T-helper 17 cell (primary cell): ENCODE data around the gene C19orf47. TPM values are rescaled to one million over a fixed set of nuclear protein-coding genes. Genes with fewer than 3 reads are reported as not detected.
A peak's percentile ranks its signal among the peaks of the same experiment; 100 is the strongest.

Experiments
- ATAC-seq: fragments of 150-1000 bp; cut with Tn5 transposase; 2 replicates; pipeline ENCODE4 v1.10.0; 2021; ENCODE audit warnings: mild to moderate bottlenecking, moderate library complexity
- DNase-seq, 3 donors: peaks; one replicate each; pipeline versions ENCODE4 v3.0.0 to v3.0.0-alpha.2; 2020 to 2021
- H3K9me3 ChIP-seq: one replicate; pipeline ENCODE4 v1.7.0; 2013; ENCODE audit warnings: low read length, mild to moderate bottlenecking; ENCODE audit not compliant: control insufficient read depth, poor library complexity, severe bottlenecking
- H3K27ac Mint-ChIP-seq: one replicate; pipeline ENCODE4 v1.8.0; 2022; ENCODE audit warnings: mild to moderate bottlenecking, moderate library complexity, mixed read lengths
- H3K27me3 Mint-ChIP-seq: one replicate; pipeline ENCODE4 v1.8.0; 2022; ENCODE audit warnings: mixed read lengths
- H3K36me3 Mint-ChIP-seq: one replicate; pipeline ENCODE4 v1.8.0; 2022; ENCODE audit warnings: low read depth, mixed read lengths
- H3K4me1 Mint-ChIP-seq: one replicate; pipeline ENCODE4 v1.8.0; 2022; ENCODE audit warnings: mild to moderate bottlenecking, mixed read lengths
- H3K4me3 Mint-ChIP-seq: one replicate; pipeline ENCODE4 v1.8.0; 2022; ENCODE audit warnings: mild to moderate bottlenecking, moderate library complexity, mixed read lengths
- total RNA-seq, 4 donors: library from RNA in 2 of 4; stranded (reverse) in 2 of 4; gene quantifications; one replicate each; pipeline ENCODE4 v1.2.3 and lab custom pipeline; 2022 to 2026

Gene C19orf47
- total RNA-seq, 2 donors from 2014 or later: 9.5 to 11.9 TPM

- Mint-ChIP-seq H3K36me3 (peaks cover 3% of the 10 kb centered on the region), H3K27me3 (no peaks in the 10 kb centered on the region), H3K4me1 (peaks cover 9% of the 10 kb centered on the region), H3K4me3 (no peak overlapping the region), H3K27ac (no peak overlapping the region)
- no peaks in the 10 kb centered on the region for H3K9me3 ChIP-seq
- ATAC-seq: no peak
- no peak for DNase-seq
Measured at GRCh38 chr19:40369797-40370196, 21.6 kb upstream of the C19orf47 start.

- Mint-ChIP-seq H3K27me3 (no peaks in the 10 kb centered on the region), H3K27ac (no peak overlapping the region), H3K4me1 (peaks cover 10% of the 10 kb centered on the region), H3K36me3 (peaks cover 3% of the 10 kb centered on the region), H3K4me3 (no peak overlapping the region)
- no peaks in the 10 kb centered on the region for H3K9me3 ChIP-seq
- DNase-seq (no peak), ATAC-seq (no peak)
Measured at GRCh38 chr19:40367577-40368434, 19.6 kb upstream of the C19orf47 start.

- Mint-ChIP-seq H3K4me3 (no peak overlapping the region), H3K36me3 (peaks cover 3% of the 10 kb centered on the region), H3K27ac (no peak overlapping the region), H3K27me3 (no peaks in the 10 kb centered on the region), H3K4me1 (peaks cover 11% of the 10 kb centered on the region)
- DNase-seq: no peak
- ATAC-seq: no peak
- no peaks in the 10 kb centered on the region for H3K9me3 ChIP-seq
Measured at GRCh38 chr19:40366697-40367561, 18.7 kb upstream of the C19orf47 start.

GRCh38 chr19:40365613-40366401 lies 17.6 kb upstream of the C19orf47 start:
- H3K27ac Mint-ChIP-seq: peak overlapping the region; percentile 27
- peaks cover 15% of the 10 kb centered on the region for H3K4me1 Mint-ChIP-seq
- H3K4me3 Mint-ChIP-seq: no peak overlapping the region
- DNase-seq (peak in 1 of 3 donors; percentile 15), ATAC-seq (peak; percentile 40)
- H3K27me3 Mint-ChIP-seq: no peaks in the 10 kb centered on the region
- no peaks in the 10 kb centered on the region for H3K9me3 ChIP-seq
- peaks cover 3% of the 10 kb centered on the region for H3K36me3 Mint-ChIP-seq

GRCh38 chr19:40365010-40365409 lies 16.8 kb upstream of the C19orf47 start:
- H3K4me1 Mint-ChIP-seq: peaks cover 17% of the 10 kb centered on the region
- no peak for ATAC-seq
- H3K27ac Mint-ChIP-seq: peak overlapping the region; percentile 27
- H3K9me3 ChIP-seq: no peaks in the 10 kb centered on the region
- H3K36me3 Mint-ChIP-seq: peaks cover 3% of the 10 kb centered on the region
- H3K27me3 Mint-ChIP-seq: no peaks in the 10 kb centered on the region
- H3K4me3 Mint-ChIP-seq: no peak overlapping the region
- DNase-seq: no peak

- Mint-ChIP-seq H3K27ac (peak overlapping the region; percentile 73), H3K4me1 (peaks cover 19% of the 10 kb centered on the region), H3K27me3 (no peaks in the 10 kb centered on the region), H3K36me3 (peaks cover 3% of the 10 kb centered on the region), H3K4me3 (no peak overlapping the region)
- no peak for ATAC-seq
- DNase-seq: no peak
- no peaks in the 10 kb centered on the region for H3K9me3 ChIP-seq
Measured at GRCh38 chr19:40363069-40363468, 14.9 kb upstream of the C19orf47 start.

GRCh38 chr19:40362160-40362559 lies 14.0 kb upstream of the C19orf47 start:
- no peaks in the 10 kb centered on the region for H3K9me3 ChIP-seq
- no peak overlapping the region for H3K4me3 Mint-ChIP-seq
- peaks cover 23% of the 10 kb centered on the region for H3K4me1 Mint-ChIP-seq
- H3K27ac Mint-ChIP-seq: peak overlapping the region; percentile 73
- no peaks in the 10 kb centered on the region for H3K27me3 Mint-ChIP-seq
- peaks cover 3% of the 10 kb centered on the region for H3K36me3 Mint-ChIP-seq
- no peak for DNase-seq
- ATAC-seq: no peak

- H3K36me3 Mint-ChIP-seq: peaks cover 3% of the 10 kb centered on the region
- H3K4me1 Mint-ChIP-seq: peaks cover 31% of the 10 kb centered on the region
- DNase-seq (no peak), ATAC-seq (no peak)
- no peak overlapping the region for H3K27ac Mint-ChIP-seq
- no peak overlapping the region for H3K4me3 Mint-ChIP-seq
- no peaks in the 10 kb centered on the region for H3K27me3 Mint-ChIP-seq
- H3K9me3 ChIP-seq: no peaks in the 10 kb centered on the region
Measured at GRCh38 chr19:40360708-40361241, 12.6 kb upstream of the C19orf47 start.

GRCh38 chr19:40360020-40360707 lies 12.0 kb upstream of the C19orf47 start:
- Mint-ChIP-seq H3K27me3 (no peaks in the 10 kb centered on the region), H3K36me3 (peaks cover 3% of the 10 kb centered on the region), H3K4me1 (peaks cover 30% of the 10 kb centered on the region), H3K4me3 (no peak overlapping the region), H3K27ac (peak overlapping the region; percentile 21)
- H3K9me3 ChIP-seq: no peaks in the 10 kb centered on the region
- DNase-seq (no peak), ATAC-seq (no peak)

- H3K9me3 ChIP-seq: no peaks in the 10 kb centered on the region
- no peaks in the 10 kb centered on the region for H3K27me3 Mint-ChIP-seq
- H3K27ac Mint-ChIP-seq: peak overlapping the region; percentile 62
- H3K4me1 Mint-ChIP-seq: peaks cover 27% of the 10 kb centered on the region
- ATAC-seq (peak; percentile 49), DNase-seq (no peak)
- H3K36me3 Mint-ChIP-seq: peaks cover 3% of the 10 kb centered on the region
- H3K4me3 Mint-ChIP-seq: no peak overlapping the region
Measured at GRCh38 chr19:40358773-40359172, 10.6 kb upstream of the C19orf47 start.

GRCh38 chr19:40357640-40358039 lies 9.4 kb upstream of the C19orf47 start:
- H3K4me1 Mint-ChIP-seq: peaks cover 22% of the 10 kb centered on the region
- H3K9me3 ChIP-seq: no peaks in the 10 kb centered on the region
- H3K4me3 Mint-ChIP-seq: no peak overlapping the region
- no peak for ATAC-seq
- no peaks in the 10 kb centered on the region for H3K27me3 Mint-ChIP-seq
- H3K27ac Mint-ChIP-seq: no peak overlapping the region
- no peaks in the 10 kb centered on the region for H3K36me3 Mint-ChIP-seq
- no peak for DNase-seq
